DND-41 (cell line): ENCODE data around the gene PARVA.

Experiments used
- ATAC-seq: fragments of 200-7000 bp; cut with Tn5 transposase; 3 replicates; pipeline ENCODE4 v1.9.1; 2021; ENCODE audit warnings: low read depth; ENCODE audit not compliant: insufficient read depth
- DNase-seq: peaks from one replicate; pipeline ENCODE4 v3.0.0-alpha.2; 2020
- H2AFZ ChIP-seq: 2 replicates; pipeline ENCODE4 v1.6.0; 2012; ENCODE audit warnings: low read depth, low read length
- H3K27ac ChIP-seq: 2 replicates; pipeline ENCODE4 v1.5.1; 2012; ENCODE audit warnings: low read length, inconsistent platforms
- H3K27me3 ChIP-seq: fragments of 200-600 bp; sonication (generic); 2 replicates; pipeline ENCODE4 v1.6.0; 2012; ENCODE audit warnings: low read length, mild to moderate bottlenecking, inconsistent platforms; ENCODE audit not compliant: insufficient read depth, poor library complexity
- H3K36me3 ChIP-seq: 2 replicates; pipeline ENCODE4 v1.5.1; 2012; ENCODE audit warnings: low read length, inconsistent platforms; ENCODE audit not compliant: insufficient read depth
- H3K4me1 ChIP-seq: 2 replicates; pipeline ENCODE4 v1.5.1; 2012; ENCODE audit warnings: mild to moderate bottlenecking, low read length; ENCODE audit not compliant: insufficient read depth
- H3K4me2 ChIP-seq: 2 replicates; pipeline ENCODE4 v1.6.0; 2012; ENCODE audit warnings: mild to moderate bottlenecking, moderate library complexity, low read length, inconsistent platforms; ENCODE audit not compliant: insufficient read depth
- H3K4me3 ChIP-seq, 2 experiments: fragments of 200-600 bp in 1 of 2; shearing (Covaris generic) in 1 of 2; 2 replicates each; pipeline ENCODE4 v1.5.1; 2012 to 2016; ENCODE audit warnings: inconsistent platforms in 2 of 2, low read length in 2 of 2, mild to moderate bottlenecking in 2 of 2, low read depth in 1 of 2, moderate library complexity in 1 of 2
- H3K79me2 ChIP-seq: 2 replicates; pipeline ENCODE4 v1.6.0; 2012; ENCODE audit warnings: low read length, inconsistent platforms; ENCODE audit not compliant: insufficient read depth
- H3K9ac ChIP-seq: 2 replicates; pipeline ENCODE4 v1.6.0; 2012; ENCODE audit warnings: low read depth, mild to moderate bottlenecking, inconsistent platforms, low read length, moderate library complexity
- H3K9me3 ChIP-seq: 2 replicates; pipeline ENCODE4 v1.5.1; 2012; ENCODE audit warnings: low read length, moderate library complexity, mild to moderate bottlenecking, inconsistent platforms; ENCODE audit not compliant: insufficient read depth, severe bottlenecking
- H4K20me1 ChIP-seq: 2 replicates; pipeline ENCODE4 v1.6.0; 2012; ENCODE audit warnings: low read length; ENCODE audit not compliant: insufficient read depth
- CTCF ChIP-seq: IDR thresholded peaks from 2 replicates; pipeline ENCODE4 v1.5.1; 2012; ENCODE audit warnings: borderline replicate concordance, low read length, moderate library complexity, mild to moderate bottlenecking; ENCODE audit not compliant: poor library complexity, severe bottlenecking; ENCODE audit errors: extremely low read depth
- EZH2 ChIP-seq: IDR thresholded peaks from 3 replicates; pipeline ENCODE4 v1.6.1; 2012; ENCODE audit warnings: borderline replicate concordance, low read depth, mild to moderate bottlenecking, moderate library complexity, low read length, inconsistent platforms; ENCODE audit not compliant: severe bottlenecking

Gene PARVA

GRCh38 chr11:12461516-12461915 lies 84.1 kb downstream of the PARVA start:
- TF ChIP-seq CTCF = no peak
- TF ChIP-seq EZH2 = no peak
- Histone ChIP-seq H3K36me3 (no peaks in the 10 kb centered on the region), H3K4me1 (no peaks in the 10 kb centered on the region), H3K27me3 (peaks cover 8% of the 10 kb centered on the region), H3K79me2 (no peaks in the 10 kb centered on the region), H3K9ac (no peak overlapping the region), H3K4me2 (no peak overlapping the region), H4K20me1 (no peaks in the 10 kb centered on the region), H3K9me3 (no peaks in the 10 kb centered on the region), H2AFZ (no peak overlapping the region), H3K4me3 (no peak overlapping the region), H3K27ac (no peak overlapping the region)
- DNase-seq (no peak), ATAC-seq (no peak)

- no peaks in the 10 kb centered on the region for H3K36me3 ChIP-seq
- H3K9ac ChIP-seq = no peak overlapping the region
- H3K79me2 ChIP-seq = no peaks in the 10 kb centered on the region
- H3K27me3 ChIP-seq = peaks cover 5% of the 10 kb centered on the region
- no peak for DNase-seq
- no peak for ATAC-seq
- H3K4me1 ChIP-seq = no peaks in the 10 kb centered on the region
- H4K20me1 ChIP-seq = no peaks in the 10 kb centered on the region
- no peak overlapping the region for H2AFZ ChIP-seq
- H3K27ac ChIP-seq = no peak overlapping the region
- TF ChIP-seq CTCF (no peak), EZH2 (no peak)
- H3K4me3 ChIP-seq = no peak overlapping the region
- no peaks in the 10 kb centered on the region for H3K9me3 ChIP-seq
- H3K4me2 ChIP-seq = no peak overlapping the region
Measured at GRCh38 chr11:12464303-12464702, 86.9 kb downstream of the PARVA start.

GRCh38 chr11:12465332-12465731 lies 88.0 kb downstream of the PARVA start:
- no peak for TF ChIP-seq CTCF
- TF ChIP-seq EZH2 = no peak
- Histone ChIP-seq H3K27me3 (peaks cover 7% of the 10 kb centered on the region), H3K9me3 (no peaks in the 10 kb centered on the region), H3K9ac (no peak overlapping the region), H3K4me3 (no peak overlapping the region), H3K27ac (no peak overlapping the region), H3K4me1 (no peaks in the 10 kb centered on the region), H3K79me2 (no peaks in the 10 kb centered on the region), H2AFZ (no peak overlapping the region), H4K20me1 (no peaks in the 10 kb centered on the region), H3K4me2 (no peak overlapping the region), H3K36me3 (no peaks in the 10 kb centered on the region)
- DNase-seq = no peak
- no peak for ATAC-seq

GRCh38 chr11:12467610-12468009 lies 90.2 kb downstream of the PARVA start:
- H3K9ac ChIP-seq = no peak overlapping the region
- no peak overlapping the region for H3K4me3 ChIP-seq
- peaks cover 9% of the 10 kb centered on the region for H3K27me3 ChIP-seq
- no peak overlapping the region for H3K4me2 ChIP-seq
- no peaks in the 10 kb centered on the region for H3K36me3 ChIP-seq
- H3K27ac ChIP-seq = no peak overlapping the region
- DNase-seq = no peak
- no peak for TF ChIP-seq EZH2
- TF ChIP-seq CTCF = no peak
- H3K79me2 ChIP-seq = no peaks in the 10 kb centered on the region
- no peak for ATAC-seq
- no peaks in the 10 kb centered on the region for H3K9me3 ChIP-seq
- H3K4me1 ChIP-seq = no peaks in the 10 kb centered on the region
- H4K20me1 ChIP-seq = no peaks in the 10 kb centered on the region
- H2AFZ ChIP-seq = no peak overlapping the region
